Measurements from ENCODE around the gene TMEM132D. TPM values are rescaled to one million over a fixed set of nuclear protein-coding genes. Genes with fewer than 3 reads are reported as not detected.

The TMEM132D gene
- total RNA-seq, 2 experiments from 2014 or later, result not detected

DNA sequence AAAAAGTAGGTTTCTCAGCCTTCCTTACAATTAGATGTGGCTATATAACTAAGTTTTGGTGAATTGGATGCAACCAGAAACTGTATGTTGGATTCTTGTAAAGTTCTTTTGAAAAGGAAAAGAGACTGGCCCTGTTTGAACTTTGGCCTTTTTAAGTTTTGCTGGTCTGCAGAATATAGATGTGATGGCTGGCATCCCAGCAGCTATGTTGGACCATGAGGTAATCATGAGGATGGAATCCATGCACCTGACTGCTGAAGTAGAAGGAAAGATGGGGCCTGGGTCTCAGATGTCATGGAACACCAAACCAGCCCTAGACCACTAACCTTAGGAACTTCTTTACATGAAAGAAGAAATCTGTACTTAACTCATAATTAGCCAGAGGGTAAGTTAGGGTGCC lies 568.1 kb downstream of the TMEM132D start:
- no peak for TF ChIP-seq EZH2phosphoT487 (IDR thresholded peaks at IDR 0.05; ENCODE audit: borderline replicate concordance, low read depth, low read length)
- no peak for TF ChIP-seq CTCF (conservative IDR thresholded peaks at IDR 0.05; ENCODE audit: low read length)
- ChIA-PET CTCF (ENCODE audit: unreplicated experiment) (no interaction called here), POLR2A (no interaction called here)
- DNase-seq (ENCODE audit: low spot score), result no peak
- no peak overlapping the region for H3K4me2 ChIP-seq (ENCODE audit: low read length)
- H3K79me2 ChIP-seq (ENCODE audit: insufficient read depth, low read depth, low read length), result no peaks in the 10 kb centered on the region
- H3K4me1 ChIP-seq (ENCODE audit: insufficient read depth, low read length, poor library complexity, severe bottlenecking), result no peaks in the 10 kb centered on the region
- intact Hi-C loops (cut with micrococcal nuclease; ENCODE audit: unreplicated experiment), result no loop called here
- no peak overlapping the region for H2AFZ ChIP-seq (ENCODE audit: low read length)
- no peaks in the 10 kb centered on the region for H4K20me1 ChIP-seq (ENCODE audit: insufficient read depth, low read length)
- H3K9me3 ChIP-seq (ENCODE audit: low read length), result no peaks in the 10 kb centered on the region
- no peak overlapping the region for H3K4me3 ChIP-seq (ENCODE audit: low read depth, low read length, poor library complexity, severe bottlenecking)
- no peaks in the 10 kb centered on the region for H3K36me3 ChIP-seq (ENCODE audit: insufficient read depth, low read length)
- H3K9me2 ChIP-seq (ENCODE audit: insufficient read depth, low read length), result no peaks in the 10 kb centered on the region
- H3K27ac ChIP-seq (ENCODE audit: low read depth, low read length, poor library complexity, severe bottlenecking), result no peak overlapping the region
- BruUV-seq (replicated peaks), result no TSS peak

GRCh38 chr12:129332286-129332685 lies 571.5 kb downstream of the TMEM132D start:
- POLR2A ChIA-PET, result no interaction called here

More at GRCh38 chr12:129332286-129332685, 571.5 kb downstream of the TMEM132D start:
- no peaks in the 10 kb centered on the region for H3K9me2 ChIP-seq (ENCODE audit: insufficient read depth, low read length)
- TF ChIP-seq EZH2phosphoT487 (IDR thresholded peaks at IDR 0.05; ENCODE audit: borderline replicate concordance, low read depth, low read length) (no peak), CTCF (conservative IDR thresholded peaks at IDR 0.05; ENCODE audit: low read length) (no peak)
- H3K4me3 ChIP-seq (ENCODE audit: low read depth, low read length, poor library complexity, severe bottlenecking), result no peak overlapping the region
- H3K4me2 ChIP-seq (ENCODE audit: low read length), result no peak overlapping the region
- CTCF ChIA-PET (ENCODE audit: unreplicated experiment), result no interaction called here
- intact Hi-C loops (cut with micrococcal nuclease; ENCODE audit: unreplicated experiment), result no loop called here
- H2AFZ ChIP-seq (ENCODE audit: low read length), result no peak overlapping the region
- no peaks in the 10 kb centered on the region for H3K36me3 ChIP-seq (ENCODE audit: insufficient read depth, low read length)
- H3K4me1 ChIP-seq (ENCODE audit: insufficient read depth, low read length, poor library complexity, severe bottlenecking), result no peaks in the 10 kb centered on the region
- H4K20me1 ChIP-seq (ENCODE audit: insufficient read depth, low read length), result no peaks in the 10 kb centered on the region
- H3K9me3 ChIP-seq (ENCODE audit: low read length), result no peaks in the 10 kb centered on the region
- H3K27ac ChIP-seq (ENCODE audit: low read depth, low read length, poor library complexity, severe bottlenecking), result no peak overlapping the region
- no TSS peak for BruUV-seq (replicated peaks)
- no peak for DNase-seq (ENCODE audit: low spot score)
- no peaks in the 10 kb centered on the region for H3K79me2 ChIP-seq (ENCODE audit: insufficient read depth, low read depth, low read length)

Measured in OCI-LY7 (cell line).